GM18520 (cell line): ENCODE data around the gene ANKRD44.

Experiments used
- ATAC-seq: cut with Tn5 transposase; IDR thresholded peaks from one replicate; pipeline ENCODE4 v1.9.1; 2021; ENCODE audit not compliant: unreplicated experiment

ANKRD44 gene

GRCh38 chr2:197007716-197008628 is 302.6 kb downstream of the ANKRD44 start:
- ATAC-seq: no peak

GRCh38 chr2:197001921-197002320 is 308.7 kb downstream of the ANKRD44 start:
- ATAC-seq: no peak

- no peak for ATAC-seq
These were observed 314.7 kb downstream of the ANKRD44 start for GRCh38 chr2:196995757-196996314.

GRCh38 chr2:196994764-196995163 is 315.8 kb downstream of the ANKRD44 start:
- no peak for ATAC-seq

- ATAC-seq: no peak
These were observed 317.0 kb downstream of the ANKRD44 start for GRCh38 chr2:196993617-196994016.

- no peak for ATAC-seq
These were observed 318.1 kb downstream of the ANKRD44 start for GRCh38 chr2:196992466-196992865.

- ATAC-seq: no peak
These were observed 319.7 kb downstream of the ANKRD44 start for GRCh38 chr2:196990788-196991461.

GRCh38 chr2:196990092-196990491 is 320.5 kb downstream of the ANKRD44 start:
- ATAC-seq: no peak

GRCh38 chr2:196989496-196989895 is 321.1 kb downstream of the ANKRD44 start:
- no peak for ATAC-seq

- ATAC-seq: no peak
These were observed 321.9 kb downstream of the ANKRD44 start for GRCh38 chr2:196988639-196989038.

- ATAC-seq: peak; percentile 66
These were observed 322.8 kb downstream of the ANKRD44 start for GRCh38 chr2:196987649-196988364.

GRCh38 chr2:196987298-196987648 is 323.3 kb downstream of the ANKRD44 start:
- ATAC-seq: no peak

GRCh38 chr2:196985511-196986183 is 324.9 kb downstream of the ANKRD44 start:
- no peak for ATAC-seq

- no peak for ATAC-seq
These were observed 325.7 kb downstream of the ANKRD44 start for GRCh38 chr2:196984903-196985302.

- ATAC-seq: no peak
These were observed 326.6 kb downstream of the ANKRD44 start for GRCh38 chr2:196983934-196984333.

- no peak for ATAC-seq
These were observed 330.1 kb downstream of the ANKRD44 start for GRCh38 chr2:196980473-196980872.

GRCh38 chr2:196980001-196980400 is 330.6 kb downstream of the ANKRD44 start:
- no peak for ATAC-seq

GRCh38 chr2:196977507-196977906 is 333.1 kb downstream of the ANKRD44 start:
- no peak for ATAC-seq

GRCh38 chr2:196974970-196975369 is 335.6 kb downstream of the ANKRD44 start:
- no peak for ATAC-seq

- no peak for ATAC-seq
These were observed 338.9 kb downstream of the ANKRD44 start for GRCh38 chr2:196971574-196972279.
